HEK293T (cell line): ENCODE results near the gene DCUN1D2.

ENCODE experiments used
- CTCF ChIA-PET: fragments of 350-600 bp; formaldehyde crosslinking; extraction: SDS; loops from one replicate; lab custom pipeline; 2021; ENCODE audit warnings: antibody characterized with exemption, inconsistent platforms; lab: Yijun Ruan, JAX
- POLR2A ChIA-PET: fragments of 350-600 bp; formaldehyde crosslinking; extraction: SDS; loops from one replicate; lab custom pipeline; 2020; ENCODE audit warnings: antibody characterized with exemption, inconsistent platforms; lab: Yijun Ruan, JAX
- DNase-seq: peaks from one replicate; pipeline ENCODE4 v3.0.0; 2012; ENCODE audit warnings: mixed read lengths; ENCODE audit errors: extremely low spot score
- ARNT ChIP-seq: fragments of 450-650 bp; IDR thresholded peaks from 2 replicates; pipeline ENCODE4 v1.6.1; 2017; ENCODE audit warnings: mild to moderate bottlenecking
- BHLHE40 ChIP-seq: fragments of 450-650 bp; IDR thresholded peaks from 2 replicates; pipeline ENCODE4 v1.6.1; 2016; ENCODE audit warnings: mild to moderate bottlenecking, moderate library complexity, borderline replicate concordance
- CTBP1 ChIP-seq: fragments of 450-650 bp; IDR thresholded peaks from 2 replicates; pipeline ENCODE4 v1.6.1; 2016; ENCODE audit warnings: borderline replicate concordance
- ELF4 ChIP-seq: fragments of 450-650 bp; IDR thresholded peaks from 2 replicates; pipeline ENCODE4 v1.6.1; 2017; ENCODE audit warnings: antibody characterized with exemption
- FOXA1 ChIP-seq: fragments of 450-650 bp; IDR thresholded peaks from 2 replicates; pipeline ENCODE4 v1.6.1; 2016; ENCODE audit warnings: mild to moderate bottlenecking
- FOXK2 ChIP-seq: fragments of 450-650 bp; IDR thresholded peaks from 2 replicates; pipeline ENCODE4 v1.6.1; 2016; ENCODE audit warnings: mild to moderate bottlenecking
- FOXM1 ChIP-seq: fragments of 450-650 bp; IDR thresholded peaks from 2 replicates; pipeline ENCODE4 v1.6.1; 2017; ENCODE audit warnings: mild to moderate bottlenecking, borderline replicate concordance
- HDGF ChIP-seq: fragments of 450-650 bp; IDR thresholded peaks from 2 replicates; pipeline ENCODE4 v1.6.1; 2017; ENCODE audit warnings: antibody characterized with exemption, borderline replicate concordance
- L3MBTL2 ChIP-seq: fragments of 450-650 bp; conservative IDR thresholded peaks from 2 replicates; pipeline ENCODE4 v1.6.1; 2016; ENCODE audit warnings: mild to moderate bottlenecking
- LEF1 ChIP-seq: fragments of 450-650 bp; IDR thresholded peaks from 2 replicates; pipeline ENCODE4 v1.6.1; 2017; ENCODE audit warnings: mild to moderate bottlenecking, borderline replicate concordance
- NFRKB ChIP-seq: fragments of 450-650 bp; IDR thresholded peaks from 2 replicates; pipeline ENCODE4 v1.6.1; 2016; ENCODE audit warnings: mild to moderate bottlenecking, moderate library complexity
- PKNOX1 ChIP-seq: fragments of 450-650 bp; IDR thresholded peaks from 2 replicates; pipeline ENCODE4 v1.6.1; 2016
- SP1 ChIP-seq: fragments of 450-650 bp; IDR thresholded peaks from 2 replicates; pipeline ENCODE4 v1.6.1; 2017
- SUZ12 ChIP-seq: fragments of 450-650 bp; IDR thresholded peaks from 2 replicates; pipeline ENCODE4 v1.6.1; 2016; ENCODE audit warnings: mild to moderate bottlenecking
- TARDBP ChIP-seq: fragments of 450-650 bp; IDR thresholded peaks from 2 replicates; pipeline ENCODE4 v1.6.1; 2016
- ZNF384 ChIP-seq: fragments of 450-650 bp; IDR thresholded peaks from 2 replicates; pipeline ENCODE4 v1.6.1; 2016

The DCUN1D2 gene

GRCh38 chr13:113411216-113412023, 79.1 kb downstream of the DCUN1D2 start:
- no peak for DNase-seq
- POLR2A ChIA-PET: interaction anchor here (1.4 kb wide), 1 partner anchor 119 kb away, joined by 6 read pairs; no protein-coding TSS in a partner anchor
- CTCF ChIA-PET: no interaction called here
- no peak for TF ChIP-seq BHLHE40
- TF ChIP-seq L3MBTL2: no peak
- no peak for TF ChIP-seq NFRKB
- TF ChIP-seq CTBP1: no peak
- TF ChIP-seq ZNF384: no peak
- TF ChIP-seq SUZ12: no peak
- TF ChIP-seq FOXM1: no peak
- TF ChIP-seq ELF4: no peak
- no peak for TF ChIP-seq TARDBP
- TF ChIP-seq FOXA1: no peak
- TF ChIP-seq FOXK2: no peak
- no peak for TF ChIP-seq HDGF
- TF ChIP-seq SP1: no peak
- no peak for TF ChIP-seq PKNOX1
- TF ChIP-seq LEF1: no peak
- no peak for TF ChIP-seq ARNT

- ChIA-PET CTCF (no interaction called here), POLR2A (interaction anchor here (1.4 kb wide), 1 partner anchor 119 kb away, joined by 6 read pairs; no protein-coding TSS in a partner anchor)
- TF ChIP-seq HDGF: no peak
- no peak for TF ChIP-seq FOXM1
- no peak for TF ChIP-seq PKNOX1
- TF ChIP-seq TARDBP: no peak
- no peak for TF ChIP-seq ELF4
- no peak for TF ChIP-seq ZNF384
- TF ChIP-seq FOXA1: no peak
- no peak for DNase-seq
Measured at GRCh38 chr13:113410472-113411201, 79.9 kb downstream of the DCUN1D2 start.

GRCh38 chr13:113408562-113408961, 81.9 kb downstream of the DCUN1D2 start:
- no peak for DNase-seq
- no peak for TF ChIP-seq BHLHE40
- no peak for TF ChIP-seq LEF1
- POLR2A ChIA-PET: no interaction called here
- CTCF ChIA-PET: no interaction called here

- ChIA-PET POLR2A (no interaction called here), CTCF (no interaction called here)
- no peak for DNase-seq
- TF ChIP-seq SP1 (no peak), SUZ12 (no peak), FOXK2 (no peak), FOXA1 (no peak), NFRKB (no peak), ELF4 (no peak), ARNT (no peak), FOXM1 (no peak)
Measured at GRCh38 chr13:113407531-113408393, 82.7 kb downstream of the DCUN1D2 start.

GRCh38 chr13:113407103-113407530, 83.4 kb downstream of the DCUN1D2 start:
- TF ChIP-seq BHLHE40: no peak
- CTCF ChIA-PET: no interaction called here
- POLR2A ChIA-PET: no interaction called here
- DNase-seq: no peak

GRCh38 chr13:113406321-113407102, 84.0 kb downstream of the DCUN1D2 start:
- TF ChIP-seq ZNF384: no peak
- no peak for TF ChIP-seq ELF4
- TF ChIP-seq LEF1: no peak
- no peak for TF ChIP-seq NFRKB
- no peak for TF ChIP-seq L3MBTL2
- no peak for TF ChIP-seq FOXM1
- no peak for TF ChIP-seq FOXA1
- no peak for TF ChIP-seq FOXK2
- TF ChIP-seq ARNT: no peak
- TF ChIP-seq SUZ12: no peak
- no peak for TF ChIP-seq CTBP1
- TF ChIP-seq TARDBP: no peak
- ChIA-PET CTCF (no interaction called here), POLR2A (no interaction called here)
- DNase-seq: no peak
